ENCODE measurements around the gene LRRC27. TPM values are rescaled to one million over a fixed set of nuclear protein-coding genes. Genes with fewer than 3 reads are reported as not detected.

Gene LRRC27
- total RNA-seq, 1 experiment from 2014 or later = 5.6 TPM

GRCh38 chr10:132347931-132348267, 15.9 kb downstream of the LRRC27 start:
- Histone ChIP-seq H4K20me1 (ENCODE audit: low read length) (no peaks in the 10 kb centered on the region), H3K79me2 (ENCODE audit: low read length) (no peaks in the 10 kb centered on the region), H3K4me1 (ENCODE audit: insufficient read depth, low read length) (no peaks in the 10 kb centered on the region), H3K4me3 (ENCODE audit: low read length) (no peak overlapping the region), H3K4me2 (ENCODE audit: low read length) (no peak overlapping the region), H3F3A (ENCODE audit: low read length, unreplicated experiment) (no peaks in the 10 kb centered on the region), H3K9me2 (replicated peaks; ENCODE audit: low read length) (no peaks in the 10 kb centered on the region), H3K9ac (ENCODE audit: low read length) (no peak overlapping the region), H3K27me3 (ENCODE audit: low read length) (no peaks in the 10 kb centered on the region), H3K27ac (ENCODE audit: low read length) (no peak overlapping the region), H2AFZ (ENCODE audit: low read length) (no peak overlapping the region), H3K9me3 (ENCODE audit: low read length) (no peaks in the 10 kb centered on the region), H3K36me3 (ENCODE audit: low read depth, low read length) (no peaks in the 10 kb centered on the region)
- no peak for ATAC-seq
- POLR2A ChIA-PET (ENCODE audit: unreplicated experiment) = no interaction called here
- no peak for DNase-seq
- BruUV-seq (replicated peaks) = no TSS peak
- intact Hi-C loops (cut with micrococcal nuclease) = no loop called here
- TF ChIP-seq EZH2phosphoT487 (IDR thresholded peaks at IDR 0.05; ENCODE audit: borderline replicate concordance, low read length) (no peak), EZH2 (IDR thresholded peaks at IDR 0.05; ENCODE audit: low read length, unreplicated experiment) (no peak), CTCF (conservative IDR thresholded peaks at IDR 0.05; ENCODE audit: low read depth, low read length) (no peak)
- CTCF ChIA-PET = no interaction called here

- no peaks in the 10 kb centered on the region for H3F3A ChIP-seq (ENCODE audit: low read length, unreplicated experiment)
- TF ChIP-seq EZH2phosphoT487 (IDR thresholded peaks at IDR 0.05; ENCODE audit: borderline replicate concordance, low read length) (no peak), EZH2 (IDR thresholded peaks at IDR 0.05; ENCODE audit: low read length, unreplicated experiment) (no peak), CTCF (conservative IDR thresholded peaks at IDR 0.05; ENCODE audit: low read depth, low read length) (no peak)
- no peaks in the 10 kb centered on the region for H3K79me2 ChIP-seq (ENCODE audit: low read length)
- ATAC-seq = no peak
- no peak overlapping the region for H3K9ac ChIP-seq (ENCODE audit: low read length)
- H3K9me2 ChIP-seq (replicated peaks; ENCODE audit: low read length) = no peaks in the 10 kb centered on the region
- intact Hi-C loops (cut with micrococcal nuclease) = no loop called here
- H3K36me3 ChIP-seq (ENCODE audit: low read depth, low read length) = no peaks in the 10 kb centered on the region
- H3K9me3 ChIP-seq (ENCODE audit: low read length) = no peaks in the 10 kb centered on the region
- no peak for DNase-seq
- no peak overlapping the region for H3K4me2 ChIP-seq (ENCODE audit: low read length)
- no peaks in the 10 kb centered on the region for H4K20me1 ChIP-seq (ENCODE audit: low read length)
- H2AFZ ChIP-seq (ENCODE audit: low read length) = no peak overlapping the region
- H3K27ac ChIP-seq (ENCODE audit: low read length) = no peak overlapping the region
- no peaks in the 10 kb centered on the region for H3K27me3 ChIP-seq (ENCODE audit: low read length)
- no TSS peak for BruUV-seq (replicated peaks)
- ChIA-PET POLR2A (ENCODE audit: unreplicated experiment) (no interaction called here), CTCF (no interaction called here)
- no peaks in the 10 kb centered on the region for H3K4me1 ChIP-seq (ENCODE audit: insufficient read depth, low read length)
- no peak overlapping the region for H3K4me3 ChIP-seq (ENCODE audit: low read length)
Measured at GRCh38 chr10:132349766-132350165, 17.8 kb downstream of the LRRC27 start.

GRCh38 chr10:132350391-132350790, 18.4 kb downstream of the LRRC27 start:
- intact Hi-C loops (cut with micrococcal nuclease) = no loop called here
- Histone ChIP-seq H3K9me3 (ENCODE audit: low read length) (no peaks in the 10 kb centered on the region), H2AFZ (ENCODE audit: low read length) (no peak overlapping the region), H4K20me1 (ENCODE audit: low read length) (no peaks in the 10 kb centered on the region), H3K27ac (ENCODE audit: low read length) (no peak overlapping the region), H3K27me3 (ENCODE audit: low read length) (no peaks in the 10 kb centered on the region), H3K9ac (ENCODE audit: low read length) (no peak overlapping the region), H3K79me2 (ENCODE audit: low read length) (no peaks in the 10 kb centered on the region), H3F3A (ENCODE audit: low read length, unreplicated experiment) (no peaks in the 10 kb centered on the region), H3K4me2 (ENCODE audit: low read length) (no peak overlapping the region), H3K4me1 (ENCODE audit: insufficient read depth, low read length) (no peaks in the 10 kb centered on the region), H3K9me2 (replicated peaks; ENCODE audit: low read length) (no peaks in the 10 kb centered on the region), H3K4me3 (ENCODE audit: low read length) (no peak overlapping the region), H3K36me3 (ENCODE audit: low read depth, low read length) (no peaks in the 10 kb centered on the region)
- DNase-seq = no peak
- CTCF ChIA-PET = no interaction called here
- no peak for TF ChIP-seq EZH2 (IDR thresholded peaks at IDR 0.05; ENCODE audit: low read length, unreplicated experiment)
- TF ChIP-seq EZH2phosphoT487 (IDR thresholded peaks at IDR 0.05; ENCODE audit: borderline replicate concordance, low read length) = no peak
- TF ChIP-seq CTCF (conservative IDR thresholded peaks at IDR 0.05; ENCODE audit: low read depth, low read length) = no peak
- ATAC-seq = no peak
- POLR2A ChIA-PET (ENCODE audit: unreplicated experiment) = no interaction called here
- BruUV-seq (replicated peaks) = no TSS peak
